Body of pancreas (tissue), 4 donors: ENCODE measurements around the gene MTA1. TPM values are rescaled to one million over a fixed set of nuclear protein-coding genes. Genes with fewer than 3 reads are reported as not detected.

Experiments used
- ATAC-seq: fragments of 150-250 bp; one replicate; pipeline ENCODE4 v1.9.1; 2016
- DNase-seq, 4 donors: peaks; one replicate each; pipeline ENCODE4 v3.0.0-alpha.2; 2019
- H3K27ac ChIP-seq, 4 donors: fragments of 200-600 bp; sonication (generic); 1 replicate in 3 of 4; 2 replicates in 1 of 4; pipeline versions ENCODE4 v1.5.1 to v1.6.1; 2016 to 2019; ENCODE audit warnings: mild to moderate bottlenecking in 1 of 4, mixed read lengths in 1 of 4, moderate library complexity in 1 of 4
- H3K27me3 ChIP-seq, 2 donors: fragments of 200-600 bp; sonication (generic); one replicate each; pipeline ENCODE4 v1.6.0; 2016; ENCODE audit warnings: mild to moderate bottlenecking in 1 of 2
- H3K36me3 ChIP-seq, 2 donors: fragments of 200-600 bp; sonication (generic); replicated peaks in 1 of 2; 2 replicates each; pipeline ENCODE4 v1.5.1; 2016; ENCODE audit warnings: low read depth in 2 of 2; ENCODE audit not compliant: insufficient read depth in 1 of 2
- H3K4me1 ChIP-seq: fragments of 200-600 bp; sonication (generic); one replicate; pipeline ENCODE4 v1.6.0; 2016
- H3K4me3 ChIP-seq, 2 donors: fragments of 200-600 bp; sonication (generic); 1 replicate in 1 of 2; 2 replicates in 1 of 2; pipeline ENCODE4 v1.5.1; 2016 to 2019
- H3K9me3 ChIP-seq, 3 donors: fragments of 200-600 bp; sonication (generic); 1 replicate in 2 of 3; 2 replicates in 1 of 3; pipeline ENCODE4 v1.5.1; 2016
- CTCF ChIP-seq, 7 experiments: fragments of 450-650 bp in 4 of 7; fragments of 200-600 bp in 3 of 7; sonication (generic) in 3 of 7; IDR thresholded peaks; one replicate each; pipeline ENCODE4 v1.5.1; 2016 to 2019; ENCODE audit warnings: antibody characterized with exemption in 7 of 7
- POLR2A ChIP-seq, 3 donors: fragments of 450-650 bp; IDR thresholded peaks; one replicate each; pipeline ENCODE4 v1.6.1; 2016; ENCODE audit warnings: antibody characterized with exemption in 3 of 3, mild to moderate bottlenecking in 2 of 3
- whole genome bisulfite sequencing, 2 donors: methylation state at CpG; one replicate each; pipeline ENCODE4 v1.1.5; 2017; 5-methylcytosine and 5-hydroxymethylcytosine counted together
- intact Hi-C: fragments of 100-400 bp; cut with DNase I; formaldehyde crosslinking; loops from one replicate; pipeline ENCODE4 v1.15.1; 2023
- total RNA-seq, 2 donors: library from RNA; depleted of rRNA; stranded (reverse); fragments of >200 nt; gene quantifications; one replicate each; pipeline ENCODE4 v1.1.0, GENCODE V29; 2016

MTA1 gene
- total RNA-seq, 2 donors from 2014 or later = 69.8 to 92.6 TPM

GRCh38 chr14:105458010-105458409, 38.4 kb downstream of the MTA1 start:
- DNase-seq = no peak
- Histone ChIP-seq H3K36me3 (peaks cover 0 to 11% of the 10 kb centered on the region in 2 donors), H3K27me3 (no peaks in the 10 kb centered on the region), H3K4me3 (no peak overlapping the region), H3K4me1 (no peaks in the 10 kb centered on the region), H3K27ac (no peak overlapping the region), H3K9me3 (no peaks in the 10 kb centered on the region)
- intact Hi-C loops = no loop called here
- no peak for TF ChIP-seq CTCF (IDR thresholded peaks at IDR 0.05)
- no peak for TF ChIP-seq POLR2A (IDR thresholded peaks at IDR 0.05)
- WGBS, 2 donors = 85 to 87% methylated on average over 10 to 17 of the region's 18 CpGs
- ATAC-seq = no peak

- no peak for TF ChIP-seq CTCF (IDR thresholded peaks at IDR 0.05)
- no peak for TF ChIP-seq POLR2A (IDR thresholded peaks at IDR 0.05)
- no peak for DNase-seq
- no peaks in the 10 kb centered on the region for H3K9me3 ChIP-seq
These were observed 38.9 kb downstream of the MTA1 start for GRCh38 chr14:105458571-105458970.

DNA sequence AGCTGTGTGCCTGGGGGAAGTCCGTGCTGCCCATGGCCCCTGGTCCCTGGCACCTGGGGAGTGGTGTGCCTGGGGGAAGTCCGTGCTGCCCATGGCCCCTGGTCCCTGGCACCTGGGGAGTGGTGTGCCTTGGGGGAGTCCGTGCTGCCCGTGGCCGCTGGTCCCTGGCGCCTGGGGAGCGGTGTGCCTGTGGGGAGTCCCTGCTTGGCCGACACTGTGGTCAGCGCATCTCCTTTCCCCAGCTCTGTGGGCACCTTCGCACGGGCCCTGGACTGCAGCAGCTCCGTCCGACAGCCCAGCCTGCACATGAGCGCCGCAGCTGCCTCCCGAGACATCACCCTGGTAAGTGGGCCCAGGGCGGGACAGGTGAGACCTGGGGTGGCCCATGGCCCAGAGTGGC, 40.5 kb downstream of the MTA1 start:
- WGBS, 2 donors = 95% methylated on average over 16 of the region's 17 CpGs; no CpG with 5 or more reads in 1 of the 2 donors

More at GRCh38 chr14:105458571-105458970, 38.9 kb downstream of the MTA1 start:
- H3K4me1 ChIP-seq = no peaks in the 10 kb centered on the region
- peaks cover 0 to 11% of the 10 kb centered on the region in 2 donors for H3K36me3 ChIP-seq
- H3K27me3 ChIP-seq = no peaks in the 10 kb centered on the region
- no peak overlapping the region for H3K27ac ChIP-seq
- ATAC-seq = no peak
- intact Hi-C loops = no loop called here
- 89 to 100% methylated on average over 2 to 5 of the region's 14 CpGs for WGBS, 2 donors
- no peak overlapping the region for H3K4me3 ChIP-seq

GRCh38 chr14:105460616-105461015, 41.0 kb downstream of the MTA1 start:
- ATAC-seq = no peak
- WGBS, 2 donors = 92 to 94% methylated on average over 16 to 17 of the region's 17 CpGs

More for the DNA sequence above, 40.5 kb downstream of the MTA1 start:
- peaks cover 0 to 16% of the 10 kb centered on the region in 2 donors for H3K36me3 ChIP-seq
- H3K27me3 ChIP-seq = no peaks in the 10 kb centered on the region
- DNase-seq = no peak
- ATAC-seq = no peak
- H3K4me3 ChIP-seq = no peak overlapping the region
- H3K4me1 ChIP-seq = no peaks in the 10 kb centered on the region
- TF ChIP-seq POLR2A (IDR thresholded peaks at IDR 0.05) (no peak), CTCF (IDR thresholded peaks at IDR 0.05) (no peak)
- intact Hi-C loops = no loop called here
- H3K9me3 ChIP-seq = no peaks in the 10 kb centered on the region
- no peak overlapping the region for H3K27ac ChIP-seq

More at GRCh38 chr14:105460616-105461015, 41.0 kb downstream of the MTA1 start:
- Histone ChIP-seq H3K27me3 (no peaks in the 10 kb centered on the region), H3K4me1 (no peaks in the 10 kb centered on the region), H3K4me3 (no peak overlapping the region), H3K36me3 (peaks cover 0 to 16% of the 10 kb centered on the region in 2 donors), H3K27ac (no peak overlapping the region), H3K9me3 (no peaks in the 10 kb centered on the region)
- no peak for TF ChIP-seq CTCF (IDR thresholded peaks at IDR 0.05)
- no peak for TF ChIP-seq POLR2A (IDR thresholded peaks at IDR 0.05)
- no peak for DNase-seq
- intact Hi-C loops = no loop called here
